Measurements from ENCODE around the gene PIM2. TPM values are rescaled to one million over a fixed set of nuclear protein-coding genes. Genes with fewer than 3 reads are reported as not detected.

Gene PIM2
- total RNA-seq, 1 donor from 2014 or later: 3.1 TPM

DNA sequence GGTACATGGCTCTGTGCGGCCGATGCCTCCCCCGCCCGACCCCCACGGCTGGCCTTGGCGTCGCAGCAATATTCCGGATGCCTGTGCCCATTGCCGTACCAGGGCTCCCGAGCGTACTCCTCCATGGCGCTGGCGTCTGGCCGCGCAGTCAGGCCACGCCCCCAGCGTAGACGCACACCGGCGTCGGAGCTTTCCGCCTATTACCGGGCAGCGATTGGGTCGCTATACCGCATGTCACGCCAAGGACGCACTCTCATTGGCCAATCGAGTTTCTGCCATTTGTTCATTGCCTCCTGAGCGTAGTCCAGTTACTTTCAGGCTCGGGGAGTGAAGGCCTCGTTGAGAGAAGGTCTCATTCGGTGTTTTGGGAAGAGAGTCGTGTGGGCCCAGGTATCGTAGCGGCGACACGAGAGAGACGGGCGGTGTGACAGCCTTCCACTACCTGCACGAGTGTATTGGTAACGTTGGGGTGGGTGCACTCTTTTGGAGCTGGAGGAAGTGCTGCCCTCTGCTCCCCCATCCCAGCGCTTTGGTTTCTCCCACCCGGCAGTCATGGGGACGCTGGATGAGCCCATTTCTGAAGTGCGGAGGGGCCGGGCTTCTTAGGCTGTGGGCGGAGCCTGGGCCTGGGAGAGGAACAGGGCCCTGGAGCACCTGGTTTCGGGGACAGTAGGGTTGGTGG is 21.1 kb downstream of the PIM2 start, which contains the start of the genes PQBP1 and TIMM17B:
Gene PQBP1 (plus strand): TSS at position 306 of the 682 bp plus-strand sequence. CDS start 580 bp downstream, outside the sequence.
Gene TIMM17B (minus strand): TSS at position 144 of the 682 bp plus-strand sequence. CDS start 19 bp downstream, at position 125.
- Histone ChIP-seq H3K27me3 (ENCODE audit: control insufficient read depth in 3 of 3, insufficient read depth in 3 of 3, low read length in 3 of 3) (no peaks in the 10 kb centered on the region), H3K4me3 (ENCODE audit: low read length in 3 of 3) (peak within 1 kb of the TSS; percentile 75 to 89 (median 88)), H3K36me3 (ENCODE audit: control insufficient read depth in 3 of 3, insufficient read depth in 3 of 3, low read length in 3 of 3) (peaks cover 17 to 20% (median 20%) of the 10 kb centered on the region in 3 donors), H3K27ac (ENCODE audit: low read depth, low read length) (peak within 1 kb of the TSS; percentile 98), H3K9ac (ENCODE audit: low read depth in 1 of 3, low read length in 3 of 3) (peak within 1 kb of the TSS; percentile 92 to 95 (median 95)), H3K4me1 (ENCODE audit: control insufficient read depth in 3 of 3, insufficient read depth in 3 of 3, low read length in 3 of 3) (peaks cover 10 to 19% (median 15%) of the 10 kb centered on the region in 3 donors), H3K9me3 (ENCODE audit: control insufficient read depth in 3 of 3, low read length in 3 of 3) (no peaks in the 10 kb centered on the region)

DNA sequence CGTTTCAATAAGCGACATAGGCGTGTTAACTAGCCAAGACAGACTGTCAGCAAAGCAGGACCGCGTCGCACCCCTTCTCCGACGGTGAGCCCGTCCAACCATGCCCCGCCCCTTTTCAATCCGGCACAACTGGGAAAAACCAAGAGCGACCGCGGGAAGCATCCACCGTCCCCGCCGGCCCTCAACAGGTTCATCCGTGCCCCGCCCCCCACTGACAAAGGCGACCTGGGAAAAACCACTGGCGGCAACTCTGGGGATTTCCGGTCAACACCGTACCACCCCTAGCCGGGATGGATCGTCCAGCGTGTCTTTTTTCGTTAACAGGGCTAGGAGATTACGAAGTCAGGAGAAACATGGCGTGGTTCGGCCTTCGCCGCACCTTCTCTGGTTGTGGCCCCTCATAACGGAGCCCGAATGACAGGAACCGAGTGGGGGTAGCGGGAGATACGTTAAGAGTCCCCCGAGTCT is 21.6 kb downstream of the PIM2 start:
- H3K9ac ChIP-seq (ENCODE audit: low read depth in 1 of 3, low read length in 3 of 3): peak overlapping the region; percentile 92 to 95 (median 95)
- H3K9me3 ChIP-seq (ENCODE audit: control insufficient read depth in 3 of 3, low read length in 3 of 3): no peaks in the 10 kb centered on the region
- no peaks in the 10 kb centered on the region for H3K27me3 ChIP-seq (ENCODE audit: control insufficient read depth in 3 of 3, insufficient read depth in 3 of 3, low read length in 3 of 3)
- H3K36me3 ChIP-seq (ENCODE audit: control insufficient read depth in 3 of 3, insufficient read depth in 3 of 3, low read length in 3 of 3): peaks cover 11 to 15% (median 15%) of the 10 kb centered on the region in 3 donors
- peak overlapping the region; percentile 98 for H3K27ac ChIP-seq (ENCODE audit: low read depth, low read length)
- peak overlapping the region; percentile 75 to 89 (median 88) for H3K4me3 ChIP-seq (ENCODE audit: low read length in 3 of 3)
- H3K4me1 ChIP-seq (ENCODE audit: control insufficient read depth in 3 of 3, insufficient read depth in 3 of 3, low read length in 3 of 3): peaks cover 10 to 20% (median 15%) of the 10 kb centered on the region in 3 donors

DNA sequence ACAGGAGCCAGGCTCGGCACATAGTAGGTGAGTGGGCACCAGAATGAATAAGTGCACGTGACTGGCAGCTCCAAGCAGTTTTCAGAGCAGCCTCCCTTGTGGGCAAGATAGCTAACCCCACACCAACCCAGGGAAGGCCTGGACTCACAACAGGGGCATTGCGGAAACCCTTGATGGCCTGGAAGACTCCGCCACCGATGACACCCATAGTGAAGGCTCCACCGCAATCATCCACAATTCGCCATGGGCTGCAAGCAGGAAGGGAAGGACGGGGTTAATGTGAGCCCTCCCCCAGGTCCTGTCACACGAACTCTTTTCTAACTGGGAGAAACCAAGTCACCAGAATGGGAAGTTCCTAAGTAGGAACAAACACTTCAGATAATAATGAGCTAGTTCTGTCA is 22.2 kb downstream of the PIM2 start:
- Histone ChIP-seq H3K9me3 (ENCODE audit: control insufficient read depth in 3 of 3, low read length in 3 of 3) (no peaks in the 10 kb centered on the region), H3K9ac (ENCODE audit: low read depth in 1 of 3, low read length in 3 of 3) (peak overlapping the region; percentile 92 to 95 (median 95)), H3K4me3 (ENCODE audit: low read length in 3 of 3) (peak overlapping the region; percentile 75 to 89 (median 88)), H3K36me3 (ENCODE audit: control insufficient read depth in 3 of 3, insufficient read depth in 3 of 3, low read length in 3 of 3) (peaks cover 6 to 10% (median 10%) of the 10 kb centered on the region in 3 donors), H3K4me1 (ENCODE audit: control insufficient read depth in 3 of 3, insufficient read depth in 3 of 3, low read length in 3 of 3) (peaks cover 14 to 25% (median 20%) of the 10 kb centered on the region in 3 donors), H3K27me3 (ENCODE audit: control insufficient read depth in 3 of 3, insufficient read depth in 3 of 3, low read length in 3 of 3) (no peaks in the 10 kb centered on the region), H3K27ac (ENCODE audit: low read depth, low read length) (peak overlapping the region; percentile 98)

DNA sequence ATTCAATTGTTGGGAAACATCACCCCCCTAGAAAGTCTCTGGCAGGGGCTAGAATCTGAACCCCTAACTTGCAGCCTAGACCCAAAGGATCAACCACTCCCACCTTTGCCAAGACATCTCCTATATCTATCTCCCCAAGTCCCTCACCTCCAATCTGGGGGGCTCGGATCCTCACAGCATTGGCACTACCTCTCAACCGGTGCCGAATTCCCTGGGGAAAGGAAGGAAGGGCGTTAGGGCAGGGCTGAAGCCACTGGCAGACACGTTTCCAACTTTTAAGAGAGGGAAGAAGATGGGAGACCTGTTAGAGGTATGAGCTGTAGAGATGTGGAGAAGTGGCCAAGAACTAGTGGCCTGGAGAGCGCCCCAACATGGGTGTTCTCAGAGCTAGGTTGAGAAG is 23.9 kb downstream of the PIM2 start:
- no peaks in the 10 kb centered on the region for H3K9me3 ChIP-seq (ENCODE audit: control insufficient read depth in 3 of 3, low read length in 3 of 3)
- H3K36me3 ChIP-seq (ENCODE audit: control insufficient read depth in 3 of 3, insufficient read depth in 3 of 3, low read length in 3 of 3): peaks cover 0 to 6% (median 6%) of the 10 kb centered on the region in 3 donors
- H3K27me3 ChIP-seq (ENCODE audit: control insufficient read depth in 3 of 3, insufficient read depth in 3 of 3, low read length in 3 of 3): no peaks in the 10 kb centered on the region
- no peak overlapping the region for H3K4me3 ChIP-seq (ENCODE audit: low read length in 3 of 3)
- no peak overlapping the region for H3K27ac ChIP-seq (ENCODE audit: low read depth, low read length)
- H3K4me1 ChIP-seq (ENCODE audit: control insufficient read depth in 3 of 3, insufficient read depth in 3 of 3, low read length in 3 of 3): peaks cover 14 to 32% (median 23%) of the 10 kb centered on the region in 3 donors
- no peak overlapping the region for H3K9ac ChIP-seq (ENCODE audit: low read depth in 1 of 3, low read length in 3 of 3)

DNA sequence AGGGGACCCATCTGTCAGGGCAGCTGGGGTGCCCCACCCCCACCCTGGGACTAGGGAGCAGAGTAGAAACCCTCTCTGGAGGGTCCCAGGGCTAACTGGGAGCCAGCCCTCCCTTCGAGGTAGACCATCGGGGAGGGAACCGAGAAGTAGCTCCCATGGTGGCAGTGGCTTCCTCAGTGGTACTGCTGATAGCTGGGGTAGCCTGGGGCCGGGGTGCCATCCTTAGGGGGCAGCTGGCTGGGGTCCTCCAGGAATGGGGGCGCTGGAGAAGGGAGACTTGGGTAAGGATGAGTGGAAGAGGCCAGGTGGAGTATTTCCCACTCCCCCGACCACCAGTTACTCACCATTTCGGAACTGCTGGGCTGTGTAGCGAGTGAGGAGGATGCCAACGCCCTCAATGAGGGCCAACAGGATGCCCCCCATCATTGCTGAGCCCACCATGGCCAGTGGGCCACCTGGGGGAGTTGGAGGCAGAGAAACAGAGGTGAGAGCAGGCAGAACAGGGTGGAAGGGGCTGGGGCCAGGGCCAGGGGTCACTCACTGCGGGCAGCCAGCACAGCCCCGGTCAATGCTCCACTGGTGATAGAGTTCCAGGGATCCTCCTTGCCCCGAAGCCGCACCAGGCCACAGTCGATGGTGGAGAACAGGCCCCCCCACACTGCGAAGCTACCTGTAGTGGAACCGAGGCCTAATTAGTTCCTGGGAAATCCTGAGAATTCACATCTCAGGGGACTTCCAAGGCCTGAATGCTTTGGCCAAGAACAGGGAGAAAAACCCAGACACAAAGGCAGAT is 25.1 kb downstream of the PIM2 start:
- H3K36me3 ChIP-seq (ENCODE audit: control insufficient read depth in 3 of 3, insufficient read depth in 3 of 3, low read length in 3 of 3): peaks cover 0 to 6% (median 6%) of the 10 kb centered on the region in 3 donors
- no peak overlapping the region for H3K27ac ChIP-seq (ENCODE audit: low read depth, low read length)
- H3K9me3 ChIP-seq (ENCODE audit: control insufficient read depth in 3 of 3, low read length in 3 of 3): no peaks in the 10 kb centered on the region
- H3K4me1 ChIP-seq (ENCODE audit: control insufficient read depth in 3 of 3, insufficient read depth in 3 of 3, low read length in 3 of 3): peaks cover 14 to 26% (median 21%) of the 10 kb centered on the region in 3 donors
- no peaks in the 10 kb centered on the region for H3K27me3 ChIP-seq (ENCODE audit: control insufficient read depth in 3 of 3, insufficient read depth in 3 of 3, low read length in 3 of 3)
- no peak overlapping the region for H3K4me3 ChIP-seq (ENCODE audit: low read length in 3 of 3)
- H3K9ac ChIP-seq (ENCODE audit: low read depth in 1 of 3, low read length in 3 of 3): no peak overlapping the region

DNA sequence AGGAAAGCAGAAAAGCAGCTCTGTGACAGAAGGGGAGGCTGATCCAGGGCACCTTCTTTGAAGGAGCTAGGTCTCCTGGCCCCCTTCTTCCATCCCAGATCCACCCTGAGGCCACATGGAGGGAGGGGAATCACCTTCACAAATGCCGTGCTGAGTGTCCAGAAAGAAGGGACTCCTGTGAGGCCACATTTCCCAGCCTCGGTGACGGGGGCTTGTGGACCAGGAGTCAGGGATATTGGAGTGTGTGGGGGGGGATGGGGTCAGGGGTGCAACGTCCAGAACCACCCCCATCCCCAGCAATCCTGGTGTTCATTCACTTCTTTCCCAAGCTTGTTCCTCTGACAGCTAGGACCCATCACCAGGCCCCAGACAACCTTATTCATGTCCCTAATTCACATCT is 25.9 kb downstream of the PIM2 start:
- Histone ChIP-seq H3K27ac (ENCODE audit: low read depth, low read length) (no peak overlapping the region), H3K27me3 (ENCODE audit: control insufficient read depth in 3 of 3, insufficient read depth in 3 of 3, low read length in 3 of 3) (no peaks in the 10 kb centered on the region), H3K4me3 (ENCODE audit: low read length in 3 of 3) (no peak overlapping the region), H3K36me3 (ENCODE audit: control insufficient read depth in 3 of 3, insufficient read depth in 3 of 3, low read length in 3 of 3) (peaks cover 0 to 6% (median 6%) of the 10 kb centered on the region in 3 donors), H3K9ac (ENCODE audit: low read depth in 1 of 3, low read length in 3 of 3) (no peak overlapping the region), H3K4me1 (ENCODE audit: control insufficient read depth in 3 of 3, insufficient read depth in 3 of 3, low read length in 3 of 3) (peaks cover 10 to 21% (median 17%) of the 10 kb centered on the region in 3 donors), H3K9me3 (ENCODE audit: control insufficient read depth in 3 of 3, low read length in 3 of 3) (no peaks in the 10 kb centered on the region)

DNA sequence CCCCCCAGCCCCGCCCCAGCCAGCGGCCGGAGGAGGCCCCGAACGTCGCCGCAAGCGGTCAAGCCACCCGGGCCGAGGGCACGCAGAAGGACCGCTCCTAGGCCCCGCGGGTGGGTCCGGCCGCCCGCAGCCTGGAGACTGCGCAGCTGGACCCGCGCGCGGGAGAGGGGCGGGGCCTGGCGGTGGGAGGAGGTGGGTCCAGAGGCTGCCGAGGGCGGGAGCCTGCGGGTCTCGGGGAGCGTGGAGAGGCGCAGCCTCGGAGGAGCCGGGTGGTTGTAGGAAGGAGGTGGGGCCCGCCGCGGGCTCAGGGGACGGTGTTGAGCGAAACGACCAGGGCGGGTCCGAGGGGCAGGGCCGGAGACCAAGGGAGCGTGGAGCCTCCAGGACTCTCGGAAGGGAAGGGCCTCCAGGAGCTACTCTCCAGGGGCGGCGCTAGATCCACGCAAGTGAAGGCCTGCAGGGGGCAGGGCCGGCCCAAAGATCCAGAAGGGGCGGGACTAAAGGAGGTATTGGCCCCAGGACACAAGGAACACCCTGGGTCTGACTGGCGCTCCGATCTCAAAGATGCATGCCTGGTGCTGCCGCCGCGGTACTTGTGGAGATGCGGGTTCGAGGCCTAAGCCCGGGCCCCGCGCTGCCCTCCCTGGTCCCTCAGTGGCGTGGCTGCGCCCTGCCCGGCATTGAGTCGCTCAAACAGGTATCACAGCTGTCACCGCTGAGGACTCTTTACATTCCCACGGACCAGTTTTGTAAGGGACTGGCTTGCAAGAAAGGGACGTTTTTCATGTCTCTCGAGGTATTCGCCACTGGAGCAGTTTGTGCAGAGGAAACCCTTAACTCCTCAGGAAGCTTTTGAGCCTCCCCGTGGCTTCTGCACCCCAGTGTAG is 27.2 kb downstream of the PIM2 start:
- Histone ChIP-seq H3K4me3 (ENCODE audit: low read length in 3 of 3) (peak overlapping the region; percentile 51 to 65 (median 57)), H3K4me1 (ENCODE audit: control insufficient read depth in 3 of 3, insufficient read depth in 3 of 3, low read length in 3 of 3) (peaks cover 9 to 18% (median 14%) of the 10 kb centered on the region in 3 donors), H3K36me3 (ENCODE audit: control insufficient read depth in 3 of 3, insufficient read depth in 3 of 3, low read length in 3 of 3) (peaks cover 0 to 6% (median 6%) of the 10 kb centered on the region in 3 donors), H3K9ac (ENCODE audit: low read depth in 1 of 3, low read length in 3 of 3) (peak overlapping the region in 2 of 3 donors; percentile 50 to 60), H3K27ac (ENCODE audit: low read depth, low read length) (no peak overlapping the region), H3K9me3 (ENCODE audit: control insufficient read depth in 3 of 3, low read length in 3 of 3) (no peaks in the 10 kb centered on the region), H3K27me3 (ENCODE audit: control insufficient read depth in 3 of 3, insufficient read depth in 3 of 3, low read length in 3 of 3) (no peaks in the 10 kb centered on the region)

DNA sequence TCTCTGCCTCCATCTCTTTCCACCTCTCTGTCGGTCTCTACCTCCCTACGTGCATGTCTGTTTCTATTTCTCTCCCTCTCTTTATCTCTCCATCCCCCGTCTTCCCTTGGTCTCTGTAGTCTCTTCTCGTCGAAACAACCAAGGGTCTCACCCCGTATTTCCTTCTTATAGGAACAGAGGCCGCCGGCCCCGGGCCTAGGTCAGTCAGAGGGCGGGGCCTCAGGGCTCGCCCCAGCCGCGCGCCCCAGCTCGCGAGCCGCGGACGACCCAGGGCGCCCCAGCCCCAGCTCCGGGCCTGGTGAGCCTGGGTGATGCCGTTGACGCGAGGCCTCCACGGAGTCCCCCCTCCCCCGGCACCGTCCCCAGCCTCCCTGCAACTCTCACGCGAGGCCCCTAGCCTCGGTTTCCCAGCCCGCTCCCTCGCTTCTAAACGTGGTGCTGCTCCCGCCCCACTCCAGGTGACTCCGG is 27.9 kb downstream of the PIM2 start:
- H3K4me3 ChIP-seq (ENCODE audit: low read length in 3 of 3): peak overlapping the region; percentile 57 to 62 (median 61)
- H3K9ac ChIP-seq (ENCODE audit: low read depth in 1 of 3, low read length in 3 of 3): peak overlapping the region in 2 of 3 donors; percentile 50 to 60

More for the DNA sequence above, 27.9 kb downstream of the PIM2 start:
- Histone ChIP-seq H3K27ac (ENCODE audit: low read depth, low read length) (no peak overlapping the region), H3K4me1 (ENCODE audit: control insufficient read depth in 3 of 3, insufficient read depth in 3 of 3, low read length in 3 of 3) (peaks cover 3 to 13% (median 10%) of the 10 kb centered on the region in 3 donors), H3K36me3 (ENCODE audit: control insufficient read depth in 3 of 3, insufficient read depth in 3 of 3, low read length in 3 of 3) (peaks cover 0 to 6% (median 6%) of the 10 kb centered on the region in 3 donors), H3K9me3 (ENCODE audit: control insufficient read depth in 3 of 3, low read length in 3 of 3) (no peaks in the 10 kb centered on the region), H3K27me3 (ENCODE audit: control insufficient read depth in 3 of 3, insufficient read depth in 3 of 3, low read length in 3 of 3) (no peaks in the 10 kb centered on the region)
